ENCODE data around the gene EXOSC1. TPM values are rescaled to one million over a fixed set of nuclear protein-coding genes. Genes with fewer than 3 reads are reported as not detected.

EXOSC1 gene
- 10 to 100 TPM; 17.9 to 27.7 (median 23.0) TPM for total RNA-seq

- Histone ChIP-seq H3K4me1 (peaks cover 0 to 31% (median 12%) of the 10 kb centered on the region in 4 donors), H3K27ac (peak within 1 kb of the TSS; percentile 68 to 87 (median 72)), H3K9me3 (no peaks in the 10 kb centered on the region), H3K36me3 (peaks cover 0 to 11% (median 0%) of the 10 kb centered on the region in 3 donors), H3K27me3 (no peaks in the 10 kb centered on the region), H3K4me3 (peak within 1 kb of the TSS; percentile 73 to 96 (median 92))
- TF ChIP-seq POLR2A (IDR thresholded peaks at IDR 0.05) (peak; percentile 47 to 68), CTCF (IDR thresholded peaks at IDR 0.05) (no peak)
- DNase-seq: peak; percentile 91 to 97 (median 92)
Measured at GRCh38 chr10:97445722-97446639, at the start of gene EXOSC1, which contains the start of gene ZDHHC16. EXOSC1 (minus strand) TSS chr10:97446006; CDS start chr10:97445985, 21 bp downstream. ZDHHC16 (plus strand) TSS chr10:97446175; CDS start chr10:97451676, 5,501 bp downstream.

- peaks cover 0 to 30% (median 7%) of the 10 kb centered on the region in 4 donors for H3K4me1 ChIP-seq
- DNase-seq: no peak
- H3K27ac ChIP-seq: no peak overlapping the region
Measured at GRCh38 chr10:97494863-97495506, 49.2 kb upstream of the EXOSC1 start.

GRCh38 chr10:97494151-97494550 lies 48.3 kb upstream of the EXOSC1 start:
- DNase-seq: no peak
- Histone ChIP-seq H3K9me3 (no peaks in the 10 kb centered on the region), H3K4me3 (no peak overlapping the region), H3K27ac (no peak overlapping the region), H3K27me3 (no peaks in the 10 kb centered on the region), H3K4me1 (peaks cover 0 to 24% (median 3%) of the 10 kb centered on the region in 4 donors), H3K36me3 (no peaks in the 10 kb centered on the region)
- TF ChIP-seq POLR2A (IDR thresholded peaks at IDR 0.05) (no peak), CTCF (IDR thresholded peaks at IDR 0.05) (no peak)

More at GRCh38 chr10:97494863-97495506, 49.2 kb upstream of the EXOSC1 start:
- Histone ChIP-seq H3K9me3 (no peaks in the 10 kb centered on the region), H3K27me3 (no peaks in the 10 kb centered on the region), H3K4me3 (no peak overlapping the region), H3K36me3 (no peaks in the 10 kb centered on the region)
- no peak for TF ChIP-seq POLR2A (IDR thresholded peaks at IDR 0.05)
- no peak for TF ChIP-seq CTCF (IDR thresholded peaks at IDR 0.05)

GRCh38 chr10:97490592-97490991 lies 44.8 kb upstream of the EXOSC1 start:
- Histone ChIP-seq H3K27me3 (no peaks in the 10 kb centered on the region), H3K4me3 (no peak overlapping the region), H3K4me1 (peaks cover 0 to 12% (median 0%) of the 10 kb centered on the region in 4 donors), H3K9me3 (no peaks in the 10 kb centered on the region), H3K27ac (no peak overlapping the region), H3K36me3 (no peaks in the 10 kb centered on the region)
- DNase-seq: no peak
- TF ChIP-seq CTCF (IDR thresholded peaks at IDR 0.05): no peak
- no peak for TF ChIP-seq POLR2A (IDR thresholded peaks at IDR 0.05)

- no peak for TF ChIP-seq CTCF (IDR thresholded peaks at IDR 0.05)
- no peak for TF ChIP-seq POLR2A (IDR thresholded peaks at IDR 0.05)
- no peak for DNase-seq
- Histone ChIP-seq H3K4me3 (no peak overlapping the region), H3K27me3 (no peaks in the 10 kb centered on the region), H3K27ac (no peak overlapping the region), H3K9me3 (no peaks in the 10 kb centered on the region), H3K36me3 (peaks cover 0 to 11% (median 0%) of the 10 kb centered on the region in 3 donors), H3K4me1 (peaks cover 0 to 6% (median 0%) of the 10 kb centered on the region in 4 donors)
Measured at GRCh38 chr10:97485647-97486281, 40.0 kb upstream of the EXOSC1 start.
